MCF 10A (cell line): ENCODE data around the gene ETV4. TPM values are rescaled to one million over a fixed set of nuclear protein-coding genes. Genes with fewer than 3 reads are reported as not detected.
A peak's percentile ranks its signal among the peaks of the same experiment; 100 is the strongest.

Experiments
- BruUV-seq: library from RNA; stranded (reverse); fragments of 400-500 nt; replicated peaks from 2 replicates; lab custom pipeline; 2021; lab: Mats Ljungman, UMichigan
- CTCF ChIA-PET: fragments of 300-600 bp; sonication (Branson Sonifier 250); formaldehyde crosslinking; extraction: SDS; loops from one replicate; lab custom pipeline; 2021; ENCODE audit warnings: antibody characterized with exemption, inconsistent platforms; lab: Yijun Ruan, JAX
- POLR2A ChIA-PET: fragments of 300-600, 350-650 bp; sonication (Branson Sonifier 250); formaldehyde crosslinking; extraction: SDS; loops from one replicate; lab custom pipeline; 2020; ENCODE audit warnings: antibody characterized with exemption, inconsistent platforms; lab: Yijun Ruan, JAX
- DNase-seq: peaks from one replicate; pipeline ENCODE4 v3.0.0-alpha.2; 2018; ENCODE audit not compliant: unreplicated experiment
- H3K27ac Mint-ChIP-seq: one replicate; pipeline ENCODE4 v1.8.0; 2022; ENCODE audit warnings: mild to moderate bottlenecking, low read depth, mixed read lengths; ENCODE audit not compliant: unreplicated experiment
- H3K27me3 Mint-ChIP-seq: one replicate; pipeline ENCODE4 v1.8.0; 2022; ENCODE audit warnings: mixed read lengths; ENCODE audit not compliant: insufficient read depth, unreplicated experiment
- H3K36me3 Mint-ChIP-seq: one replicate; pipeline ENCODE4 v1.8.0; 2022; ENCODE audit warnings: mild to moderate bottlenecking, moderate library complexity, mixed read lengths; ENCODE audit not compliant: insufficient read depth, unreplicated experiment
- H3K4me1 Mint-ChIP-seq: one replicate; pipeline ENCODE4 v1.8.0; 2022; ENCODE audit warnings: mixed read lengths; ENCODE audit not compliant: insufficient read depth, unreplicated experiment
- H3K4me3 Mint-ChIP-seq: one replicate; pipeline ENCODE4 v1.8.0; 2022; ENCODE audit warnings: mild to moderate bottlenecking, moderate library complexity, mixed read lengths; ENCODE audit not compliant: unreplicated experiment
- H3K9me3 Mint-ChIP-seq: one replicate; pipeline ENCODE4 v1.8.0; 2022; ENCODE audit warnings: mixed read lengths; ENCODE audit not compliant: unreplicated experiment
- CTCF ChIP-seq: fragments of 200-600 bp; IDR thresholded peaks from one replicate; pipeline ENCODE4 v1.8.0; 2022; ENCODE audit warnings: antibody characterized with exemption, mild to moderate bottlenecking; ENCODE audit not compliant: unreplicated experiment
- intact Hi-C: fragments of 100-400 bp; cut with micrococcal nuclease; formaldehyde crosslinking; loops from 2 replicates; pipeline ENCODE4 v1.14.1; 2022
- total RNA-seq: library from RNA; stranded (reverse); gene quantifications from 2 replicates; pipeline ENCODE4 v1.2.3, GENCODE V29; 2022

ETV4 gene
- total RNA-seq, 1 experiment from 2014 or later: 31.6 TPM

GRCh38 chr17:43579566-43580140 lies 33.5 kb upstream of the ETV4 start:
- intact Hi-C loops: loop anchor here (10.0 kb wide), 1 partner anchor 185 kb away; the partner anchor contains the start of gene ARL4D
- Mint-ChIP-seq H3K27ac (peak overlapping the region; percentile 65), H3K27me3 (no peaks in the 10 kb centered on the region), H3K36me3 (no peaks in the 10 kb centered on the region), H3K4me1 (peaks cover 17% of the 10 kb centered on the region), H3K9me3 (no peaks in the 10 kb centered on the region), H3K4me3 (no peak overlapping the region)
- no peak for TF ChIP-seq CTCF
- POLR2A ChIA-PET: interaction anchor here (1.0 to 4.0 kb wide), 5 partner anchors 35 to 97 kb away, joined by 3 to 14 read pairs (median 4); no protein-coding TSS in a partner anchor
- CTCF ChIA-PET: interaction anchor here (0.6 to 4.0 kb wide), 5 partner anchors 87 to 271 kb away, joined by 3 to 25 read pairs (median 6); no protein-coding TSS in a partner anchor
- DNase-seq: peak; percentile 74
- BruUV-seq: no TSS peak

GRCh38 chr17:43578699-43579565 lies 32.8 kb upstream of the ETV4 start:
- H3K36me3 Mint-ChIP-seq: no peaks in the 10 kb centered on the region
- BruUV-seq: no TSS peak
- DNase-seq: peak; percentile 27
- H3K9me3 Mint-ChIP-seq: no peaks in the 10 kb centered on the region
- CTCF ChIA-PET: interaction anchor here (0.6 to 4.0 kb wide), 11 partner anchors 10 to 1377 kb away, joined by 3 to 25 read pairs (median 4); no protein-coding TSS in a partner anchor
- intact Hi-C loops: loop anchor here (10.0 kb wide), 1 partner anchor 184 kb away; the partner anchor contains the start of gene ARL4D
- H3K27ac Mint-ChIP-seq: peak overlapping the region; percentile 65
- H3K4me1 Mint-ChIP-seq: peaks cover 17% of the 10 kb centered on the region
- POLR2A ChIA-PET: interaction anchor here (0.6 to 4.0 kb wide), 6 partner anchors 34 to 98 kb away, joined by 3 to 14 read pairs (median 4); no protein-coding TSS in a partner anchor
- no peak overlapping the region for H3K4me3 Mint-ChIP-seq
- H3K27me3 Mint-ChIP-seq: no peaks in the 10 kb centered on the region
- no peak for TF ChIP-seq CTCF

GRCh38 chr17:43578404-43578698 lies 32.2 kb upstream of the ETV4 start:
- intact Hi-C loops: loop anchor here (10.0 kb wide), 1 partner anchor 184 kb away; the partner anchor contains the start of gene ARL4D
- H3K4me1 Mint-ChIP-seq: peaks cover 17% of the 10 kb centered on the region
- no peak for DNase-seq
- CTCF ChIA-PET: interaction anchor here (0.6 to 4.0 kb wide), 8 partner anchors 10 to 1377 kb away, joined by 3 to 25 read pairs (median 6); no protein-coding TSS in a partner anchor
- H3K4me3 Mint-ChIP-seq: no peak overlapping the region
- no peak for TF ChIP-seq CTCF
- H3K27me3 Mint-ChIP-seq: no peaks in the 10 kb centered on the region
- BruUV-seq: no TSS peak
- POLR2A ChIA-PET: interaction anchor here (0.6 to 4.0 kb wide), 2 partner anchors 91 to 95 kb away, joined by 3 to 14 read pairs; no protein-coding TSS in a partner anchor
- H3K27ac Mint-ChIP-seq: no peak overlapping the region
- no peaks in the 10 kb centered on the region for H3K9me3 Mint-ChIP-seq
- H3K36me3 Mint-ChIP-seq: no peaks in the 10 kb centered on the region
